ENCODE measurements around the gene PNO1. TPM values are rescaled to one million over a fixed set of nuclear protein-coding genes. Genes with fewer than 3 reads are reported as not detected.

PNO1 gene
- total and polyA plus RNA-seq, 2 experiments from 2014 or later = 34.6 to 43.7 TPM

GRCh38 chr2:68185541-68186164, 28.0 kb downstream of the PNO1 start:
- no peak overlapping the region for H2AFZ ChIP-seq

GRCh38 chr2:68187329-68187728, 29.6 kb downstream of the PNO1 start:
- no peaks in the 10 kb centered on the region; the same call in 2 of the 3 replicates for H3K9me3 Mint-ChIP-seq
- Histone ChIP-seq H3K27me3 (ENCODE audit: insufficient read depth) (no peaks in the 10 kb centered on the region), H3K4me2 (no peak overlapping the region), H3F3A (replicated peaks; ENCODE audit: low read depth) (0 out of 2 replicates have a peak, but pooled peaks cover 3% of the 10 kb centered on the region), H2AFZ (no peak overlapping the region), H3K36me3 (ENCODE audit: insufficient read depth) (peaks cover 3% of the 10 kb centered on the region; the same call in 1 of the 2 replicates), H3K9me2 (ENCODE audit: insufficient read depth) (no peaks in the 10 kb centered on the region), H4K20me1 (replicated peaks; ENCODE audit: insufficient read depth) (peaks cover 24% of the 10 kb centered on the region), H3K4me1 (ENCODE audit: insufficient read depth) (no peaks in the 10 kb centered on the region), H3K27ac (ENCODE audit: low read depth) (0 out of 2 replicates have a peak overlapping the region, but pooled peaks have one; percentile 58), H3K79me2 (replicated peaks; ENCODE audit: insufficient read depth) (peaks cover 61% of the 10 kb centered on the region), H3K4me3 (no peak overlapping the region)
- TF ChIP-seq ZNF114 (CRISPR knock-in tag; IDR thresholded peaks at IDR 0.05) (no peak), STAT1 (IDR thresholded peaks at IDR 0.05; ENCODE audit: unreplicated experiment) (no peak), JUNB (IDR thresholded peaks at IDR 0.05; ENCODE audit: unreplicated experiment) (no peak), ZNF331 (CRISPR knock-in tag; IDR thresholded peaks at IDR 0.05; ENCODE audit: low read depth) (no peak), EZH2phosphoT487 (IDR thresholded peaks at IDR 0.05; ENCODE audit: unreplicated experiment) (no peak), EZH2 (IDR thresholded peaks at IDR 0.05; ENCODE audit: low read depth, unreplicated experiment) (no peak), ETS1 (IDR thresholded peaks at IDR 0.05) (no peak)
- TF ChIP-seq, protein P1, sequence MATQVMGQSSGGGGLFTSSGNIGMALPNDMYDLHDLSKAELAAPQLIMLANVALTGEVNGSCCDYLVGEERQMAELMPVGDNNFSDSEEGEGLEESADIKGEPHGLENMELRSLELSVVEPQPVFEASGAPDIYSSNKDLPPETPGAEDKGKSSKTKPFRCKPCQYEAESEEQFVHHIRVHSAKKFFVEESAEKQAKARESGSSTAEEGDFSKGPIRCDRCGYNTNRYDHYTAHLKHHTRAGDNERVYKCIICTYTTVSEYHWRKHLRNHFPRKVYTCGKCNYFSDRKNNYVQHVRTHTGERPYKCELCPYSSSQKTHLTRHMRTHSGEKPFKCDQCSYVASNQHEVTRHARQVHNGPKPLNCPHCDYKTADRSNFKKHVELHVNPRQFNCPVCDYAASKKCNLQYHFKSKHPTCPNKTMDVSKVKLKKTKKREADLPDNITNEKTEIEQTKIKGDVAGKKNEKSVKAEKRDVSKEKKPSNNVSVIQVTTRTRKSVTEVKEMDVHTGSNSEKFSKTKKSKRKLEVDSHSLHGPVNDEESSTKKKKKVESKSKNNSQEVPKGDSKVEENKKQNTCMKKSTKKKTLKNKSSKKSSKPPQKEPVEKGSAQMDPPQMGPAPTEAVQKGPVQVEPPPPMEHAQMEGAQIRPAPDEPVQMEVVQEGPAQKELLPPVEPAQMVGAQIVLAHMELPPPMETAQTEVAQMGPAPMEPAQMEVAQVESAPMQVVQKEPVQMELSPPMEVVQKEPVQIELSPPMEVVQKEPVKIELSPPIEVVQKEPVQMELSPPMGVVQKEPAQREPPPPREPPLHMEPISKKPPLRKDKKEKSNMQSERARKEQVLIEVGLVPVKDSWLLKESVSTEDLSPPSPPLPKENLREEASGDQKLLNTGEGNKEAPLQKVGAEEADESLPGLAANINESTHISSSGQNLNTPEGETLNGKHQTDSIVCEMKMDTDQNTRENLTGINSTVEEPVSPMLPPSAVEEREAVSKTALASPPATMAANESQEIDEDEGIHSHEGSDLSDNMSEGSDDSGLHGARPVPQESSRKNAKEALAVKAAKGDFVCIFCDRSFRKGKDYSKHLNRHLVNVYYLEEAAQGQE (IDR thresholded peaks at IDR 0.05; ENCODE audit: unreplicated experiment) = no peak
- H3K27me3 Mint-ChIP-seq (ENCODE audit: insufficient read depth, low read depth, poor library complexity) = peaks cover 1% of the 10 kb centered on the region
- H3K27ac Mint-ChIP-seq = no peak overlapping the region
- H3K4me1 Mint-ChIP-seq = peaks cover 7% of the 10 kb centered on the region
- H3K4me3 Mint-ChIP-seq = no peak overlapping the region
- DNase-seq (ENCODE audit: low spot score) (no peak), ATAC-seq (no peak)
- H3K36me3 Mint-ChIP-seq (ENCODE audit: low read depth) = peaks cover 22% of the 10 kb centered on the region

More at GRCh38 chr2:68185541-68186164, 28.0 kb downstream of the PNO1 start:
- H3F3A ChIP-seq (replicated peaks; ENCODE audit: low read depth) = 0 out of 2 replicates have a peak, but pooled peaks cover 3% of the 10 kb centered on the region
- no peaks in the 10 kb centered on the region for H3K4me1 ChIP-seq (ENCODE audit: insufficient read depth)
- H4K20me1 ChIP-seq (replicated peaks; ENCODE audit: insufficient read depth) = peaks cover 11% of the 10 kb centered on the region
- no peak overlapping the region for H3K4me2 ChIP-seq
- TF ChIP-seq CREB1 (CRISPR knock-in tag; IDR thresholded peaks at IDR 0.05; ENCODE audit: low read depth) (no peak), CTCF (conservative IDR thresholded peaks at IDR 0.05; ENCODE audit: low read depth in 2 of 2) (peak; percentile 81 to 90)
- H3K27ac ChIP-seq (ENCODE audit: low read depth) = no peak overlapping the region
- no peaks in the 10 kb centered on the region for H3K9me2 ChIP-seq (ENCODE audit: insufficient read depth)
- Mint-ChIP-seq H3K4me3 (no peak overlapping the region), H3K36me3 (ENCODE audit: low read depth) (peaks cover 31% of the 10 kb centered on the region), H3K4me1 (peaks cover 4% of the 10 kb centered on the region), H3K27me3 (ENCODE audit: insufficient read depth, low read depth, poor library complexity) (peaks cover 2% of the 10 kb centered on the region), H3K27ac (no peak overlapping the region), H3K9me3 (no peaks in the 10 kb centered on the region; the same call in 2 of the 3 replicates)
- ATAC-seq (peak; percentile 74), DNase-seq (ENCODE audit: low spot score) (peak; percentile 87)
- H3K36me3 ChIP-seq (ENCODE audit: insufficient read depth) = peaks cover 3% of the 10 kb centered on the region; the same call in 1 of the 2 replicates
- peaks cover 44% of the 10 kb centered on the region for H3K79me2 ChIP-seq (replicated peaks; ENCODE audit: insufficient read depth)
- no peaks in the 10 kb centered on the region for H3K27me3 ChIP-seq (ENCODE audit: insufficient read depth)
- H3K4me3 ChIP-seq = no peak overlapping the region
